Keratinocyte (primary cell): Measurements from ENCODE around the gene RMDN3. TPM values are rescaled to one million over a fixed set of nuclear protein-coding genes. Genes with fewer than 3 reads are reported as not detected.

Experiments
- DNase-seq: peaks from one replicate; pipeline ENCODE4 v3.0.0-alpha.2; 2011; ENCODE audit warnings: low read depth, missing footprints, low spot score
- FAIRE-seq: peaks from 2 replicates; lab custom pipeline; 2011; peaks lifted over from hg19 to GRCh38; lab: Jason Lieb, UNC
- H2AFZ ChIP-seq: 2 replicates; pipeline ENCODE4 v1.6.0; 2012; ENCODE audit warnings: low read length, control low read depth, inconsistent platforms; ENCODE audit not compliant: control insufficient read depth
- H3K27ac ChIP-seq: 2 replicates; pipeline ENCODE4 v1.5.1; 2011; ENCODE audit warnings: low read length; ENCODE audit not compliant: control insufficient read depth, insufficient read depth
- H3K27me3 ChIP-seq: 3 replicates; pipeline ENCODE4 v1.6.0; 2011; ENCODE audit warnings: low read length; ENCODE audit not compliant: control insufficient read depth, insufficient read depth; ENCODE audit errors: extremely low read depth
- H3K36me3 ChIP-seq, 2 experiments: 2 replicates in 1 of 2; 3 replicates in 1 of 2; pipeline ENCODE4 v1.5.1; 2011; ENCODE audit warnings: low read length in 2 of 2, mild to moderate bottlenecking in 1 of 2; ENCODE audit not compliant: control insufficient read depth in 2 of 2, insufficient read depth in 2 of 2; ENCODE audit errors: extremely low read depth in 1 of 2
- H3K4me1 ChIP-seq: 3 replicates; pipeline ENCODE4 v1.5.1; 2011; ENCODE audit warnings: low read length; ENCODE audit not compliant: control insufficient read depth, insufficient read depth; ENCODE audit errors: extremely low read depth
- H3K4me2 ChIP-seq: 3 replicates; pipeline ENCODE4 v1.6.0; 2011; ENCODE audit warnings: low read depth, low read length; ENCODE audit not compliant: control insufficient read depth, insufficient read depth; ENCODE audit errors: extremely low read depth
- H3K4me3 ChIP-seq, 3 experiments: fragments of 200-600 bp in 1 of 3; sonication (generic) in 1 of 3; 2 replicates in 2 of 3; 3 replicates in 1 of 3; pipeline ENCODE4 v1.5.1; 2011 to 2016; ENCODE audit warnings: low read length in 3 of 3, mild to moderate bottlenecking in 3 of 3, control low read depth in 2 of 3, inconsistent platforms in 1 of 3, low read depth in 1 of 3, mixed read lengths in 1 of 3, mixed run types in 1 of 3, moderate library complexity in 1 of 3; ENCODE audit not compliant: control insufficient read depth in 2 of 3, insufficient read depth in 2 of 3; ENCODE audit errors: extremely low read depth in 1 of 3
- H3K79me2 ChIP-seq: 2 replicates; pipeline ENCODE4 v1.6.0; 2012; ENCODE audit warnings: low read length; ENCODE audit not compliant: control insufficient read depth, insufficient read depth
- H3K9ac ChIP-seq: 3 replicates; pipeline ENCODE4 v1.6.0; 2011; ENCODE audit warnings: low read length; ENCODE audit not compliant: control insufficient read depth, insufficient read depth; ENCODE audit errors: extremely low read depth
- H3K9me1 ChIP-seq: 3 replicates; pipeline ENCODE4 v1.6.0; 2011; ENCODE audit warnings: low read length; ENCODE audit not compliant: control insufficient read depth, insufficient read depth; ENCODE audit errors: extremely low read depth
- H3K9me3 ChIP-seq: 2 replicates; pipeline ENCODE4 v1.5.1; 2012; ENCODE audit warnings: low read depth, low read length; ENCODE audit not compliant: control insufficient read depth
- H4K20me1 ChIP-seq: 3 replicates; pipeline ENCODE4 v1.6.0; 2011; ENCODE audit warnings: low read length; ENCODE audit not compliant: control insufficient read depth, insufficient read depth; ENCODE audit errors: extremely low read depth
- EZH2 ChIP-seq: IDR thresholded peaks from one replicate; pipeline ENCODE4 v1.6.1; 2012; ENCODE audit warnings: inconsistent platforms, mild to moderate bottlenecking, low read length, moderate library complexity
- dilution Hi-C: fragments of 300-500 bp; cut with MboI; formaldehyde crosslinking; loops from one replicate; pipeline ENCODE4 v1.7.0; 2020; ENCODE audit warnings: low sequenced_read_pairs; ENCODE audit not compliant: extremely low pct_ligation_motif_present
- polyA plus RNA-seq, 5 experiments: library from polyadenylated mRNA; depleted of rRNA in 3 of 5; stranded (reverse) in 3 of 5; stranded (forward) in 1 of 5; unstranded in 1 of 5; fragments of >200 nt; gene quantifications; 1 replicate in 1 of 5; 2 replicates in 3 of 5; 3 replicates in 1 of 5; pipeline versions ENCODE4 v1.2.1 to v1.2.3, GENCODE V29; 2011 to 2012; ENCODE audit warnings: missing spikeins in 2 of 5, low read depth in 1 of 5, low replicate concordance in 1 of 5
- small RNA-seq, 3 experiments: library from RNA; depleted of rRNA; stranded (forward); fragments of <200 nt; gene quantifications; one replicate each; pipeline ENCODE3, GENCODE V24; 2012; ENCODE audit warnings: low read depth in 3 of 3, low replicate concordance in 1 of 3; ENCODE audit not compliant: insufficient read length in 3 of 3
- TF ChIP-seq, protein P1 (sequence below), 3 experiments: IDR thresholded peaks in 1 of 3; conservative IDR thresholded peaks in 1 of 3; optimal IDR thresholded peaks in 1 of 3; 2 replicates in 2 of 3; 3 replicates in 1 of 3; pipeline versions ENCODE3 to v1.5.1; 2011; ENCODE audit warnings: low read length in 3 of 3, mild to moderate bottlenecking in 3 of 3, moderate library complexity in 2 of 3, control low read depth in 1 of 3, inconsistent platforms in 1 of 3; ENCODE audit not compliant: insufficient read depth in 2 of 3; ENCODE audit errors: extremely low read depth in 1 of 3

RMDN3 gene
- polyA plus RNA-seq, 1 donor (not counting 4 experiments of a cell fraction or from before 2014, with no cell fraction given), result 23.0 TPM

DNA sequence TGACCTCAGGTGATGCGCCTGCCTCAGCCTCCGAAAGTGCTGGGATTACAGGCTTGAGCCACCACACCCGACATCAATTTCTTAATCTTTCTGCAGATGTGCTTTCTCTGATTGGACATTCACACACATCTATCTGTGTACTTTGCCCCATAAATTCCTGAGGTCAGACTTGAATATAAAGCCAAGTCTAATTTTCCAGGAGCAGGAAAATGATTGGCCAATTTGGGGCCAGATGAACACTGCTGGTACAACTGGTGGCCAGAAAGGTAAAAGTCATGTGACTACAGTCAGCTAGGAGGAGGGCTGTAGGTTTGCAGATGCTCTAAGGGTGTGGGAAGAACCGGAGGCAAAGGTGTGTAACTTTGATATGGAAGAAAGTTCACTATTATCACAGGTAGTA is 63.3 kb downstream of the RMDN3 start:
- Histone ChIP-seq H3K9me1 (peaks cover 2% of the 10 kb centered on the region), H3K4me1 (peaks cover 13% of the 10 kb centered on the region), H2AFZ (no peak overlapping the region), H3K36me3 (no peaks in the 10 kb centered on the region), H3K9me3 (no peaks in the 10 kb centered on the region), H3K4me3 (no peak overlapping the region), H3K9ac (no peak overlapping the region), H3K79me2 (peaks cover 23% of the 10 kb centered on the region), H3K27ac (no peak overlapping the region), H3K27me3 (no peaks in the 10 kb centered on the region), H3K4me2 (no peak overlapping the region), H4K20me1 (no peaks in the 10 kb centered on the region)
- no peak for TF ChIP-seq EZH2
- TF ChIP-seq, protein P1, sequence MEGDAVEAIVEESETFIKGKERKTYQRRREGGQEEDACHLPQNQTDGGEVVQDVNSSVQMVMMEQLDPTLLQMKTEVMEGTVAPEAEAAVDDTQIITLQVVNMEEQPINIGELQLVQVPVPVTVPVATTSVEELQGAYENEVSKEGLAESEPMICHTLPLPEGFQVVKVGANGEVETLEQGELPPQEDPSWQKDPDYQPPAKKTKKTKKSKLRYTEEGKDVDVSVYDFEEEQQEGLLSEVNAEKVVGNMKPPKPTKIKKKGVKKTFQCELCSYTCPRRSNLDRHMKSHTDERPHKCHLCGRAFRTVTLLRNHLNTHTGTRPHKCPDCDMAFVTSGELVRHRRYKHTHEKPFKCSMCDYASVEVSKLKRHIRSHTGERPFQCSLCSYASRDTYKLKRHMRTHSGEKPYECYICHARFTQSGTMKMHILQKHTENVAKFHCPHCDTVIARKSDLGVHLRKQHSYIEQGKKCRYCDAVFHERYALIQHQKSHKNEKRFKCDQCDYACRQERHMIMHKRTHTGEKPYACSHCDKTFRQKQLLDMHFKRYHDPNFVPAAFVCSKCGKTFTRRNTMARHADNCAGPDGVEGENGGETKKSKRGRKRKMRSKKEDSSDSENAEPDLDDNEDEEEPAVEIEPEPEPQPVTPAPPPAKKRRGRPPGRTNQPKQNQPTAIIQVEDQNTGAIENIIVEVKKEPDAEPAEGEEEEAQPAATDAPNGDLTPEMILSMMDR (optimal IDR thresholded peaks at IDR 0.05 in 1 of 3, IDR thresholded peaks at IDR 0.05 in 1 of 3, conservative IDR thresholded peaks at IDR 0.05 in 1 of 3; ENCODE audit: extremely low read depth in 1 of 3, insufficient read depth in 2 of 3, low read length in 3 of 3), result no peak
- FAIRE-seq, result no peak
- DNase-seq, result no peak
- dilution Hi-C loops, result no loop called here

DNA sequence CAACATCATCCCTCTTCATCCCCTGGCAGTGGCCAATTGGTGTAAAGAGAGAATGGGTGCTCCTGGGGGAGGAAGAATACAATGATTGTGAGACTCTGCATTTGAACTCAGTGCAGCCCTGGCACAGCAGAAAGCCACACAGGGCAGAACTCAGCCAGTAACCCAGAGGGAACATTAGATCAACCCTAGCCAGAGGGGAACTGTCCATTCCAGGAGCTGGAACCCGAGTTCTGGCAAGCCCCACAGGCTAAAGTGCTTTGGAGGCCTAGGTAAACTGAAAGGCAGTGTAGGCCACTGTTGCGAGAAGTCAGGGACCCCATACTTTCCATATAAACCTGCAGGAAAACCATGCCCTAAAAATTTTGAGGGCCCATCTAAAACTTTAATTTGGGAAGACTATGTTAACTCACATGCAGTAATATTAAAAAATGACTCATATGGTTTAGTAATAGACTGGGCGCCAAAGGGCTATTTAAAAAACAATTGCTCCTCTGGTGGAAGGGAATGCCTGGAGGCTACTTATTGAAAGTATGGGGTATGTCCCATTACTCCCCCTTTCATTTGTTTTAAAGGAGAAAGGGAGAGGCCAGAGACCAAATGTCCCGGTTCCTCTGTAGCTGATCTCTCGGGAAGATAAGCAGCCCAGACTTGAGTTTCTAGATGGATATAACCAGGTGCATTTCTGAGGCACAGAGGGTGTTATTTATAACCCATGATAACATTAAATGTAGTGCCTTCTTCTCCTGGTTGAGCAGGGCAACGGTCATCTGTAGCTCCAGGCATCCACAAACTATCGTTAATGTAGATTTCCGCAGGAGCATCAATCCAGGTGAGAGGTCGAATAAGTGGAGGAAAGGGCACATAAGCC is 65.9 kb downstream of the RMDN3 start:
- dilution Hi-C loops, result no loop called here

More for the DNA sequence above, 65.9 kb downstream of the RMDN3 start:
- DNase-seq, result no peak
- TF ChIP-seq, protein P1 (optimal IDR thresholded peaks at IDR 0.05 in 1 of 3, IDR thresholded peaks at IDR 0.05 in 1 of 3, conservative IDR thresholded peaks at IDR 0.05 in 1 of 3; ENCODE audit: extremely low read depth in 1 of 3, insufficient read depth in 2 of 3, low read length in 3 of 3), result no peak
- no peak for TF ChIP-seq EZH2
- Histone ChIP-seq H2AFZ (no peak overlapping the region), H3K36me3 (no peaks in the 10 kb centered on the region), H3K27ac (no peak overlapping the region), H4K20me1 (no peaks in the 10 kb centered on the region), H3K4me3 (no peak overlapping the region), H3K27me3 (no peaks in the 10 kb centered on the region), H3K9ac (no peak overlapping the region), H3K9me1 (peaks cover 2% of the 10 kb centered on the region), H3K79me2 (peaks cover 6% of the 10 kb centered on the region), H3K4me2 (no peak overlapping the region), H3K4me1 (peaks cover 13% of the 10 kb centered on the region), H3K9me3 (no peaks in the 10 kb centered on the region)
- no peak for FAIRE-seq

Small RNA genes within 50 kb of the gene (small RNA-seq; reads per million reads assigned to genes)
- gene SUMO2P15, result 0 reads per million in 3 experiments

Other genes starting within 250 kb of the RMDN3 start
- gene CCDC32, start 190.2 kb downstream of the RMDN3 start, polyA plus RNA-seq, result 9.7 to 24.6 TPM (median 18.0 TPM) in 3 replicates
- 8.0 to 10.1 TPM (median 8.6 TPM) in 3 replicates for gene RPUSD2, start 186.0 kb downstream of the RMDN3 start, polyA plus RNA-seq
- gene KNL1, start 161.0 kb downstream of the RMDN3 start, polyA plus RNA-seq, result 1.2 to 6.9 TPM (median 4.7 TPM) in 3 replicates
- 2.0 to 7.4 TPM (median 6.9 TPM) in 3 replicates for gene RAD51, start 60.1 kb downstream of the RMDN3 start, polyA plus RNA-seq
- gene GCHFR, start 8.8 kb upstream of the RMDN3 start, polyA plus RNA-seq, result 1.6 to 3.1 TPM (median 2.7 TPM) in 3 replicates
- 0.09 to 0.15 TPM (median 0.14 TPM) in 3 replicates for gene C15orf62, start 14.7 kb upstream of the RMDN3 start, polyA plus RNA-seq
- gene ZFYVE19, start 51.8 kb upstream of the RMDN3 start, polyA plus RNA-seq, result 19.0 to 26.2 TPM (median 24.5 TPM) in 3 replicates
- gene DNAJC17, start 52.2 kb upstream of the RMDN3 start, polyA plus RNA-seq, result 27.0 to 55.9 TPM (median 35.3 TPM) in 3 replicates
- not detected in 3 replicates for gene PPP1R14D, start 73.5 kb upstream of the RMDN3 start, polyA plus RNA-seq
- 30.1 to 146 TPM (median 40.9 TPM) in 3 replicates for gene SPINT1, start 88.8 kb upstream of the RMDN3 start, polyA plus RNA-seq
- gene RHOV, start 119.0 kb upstream of the RMDN3 start, polyA plus RNA-seq, result 1.2 to 12.1 TPM (median 7.1 TPM) in 3 replicates
- 11.6 to 21.1 TPM (median 18.2 TPM) in 3 replicates for gene VPS18, start 139.2 kb upstream of the RMDN3 start, polyA plus RNA-seq
- not detected in 3 replicates for gene DLL4, start 174.1 kb upstream of the RMDN3 start, polyA plus RNA-seq
- gene CHAC1, start 198.2 kb upstream of the RMDN3 start, polyA plus RNA-seq, result 6.4 to 7.2 TPM (median 6.9 TPM) in 3 replicates